GM18517 (cell line): ENCODE measurements around the gene KRT36.

Experiments used
- ATAC-seq: cut with Tn5 transposase; IDR thresholded peaks from one replicate; pipeline ENCODE4 v1.9.1; 2021; ENCODE audit warnings: mild to moderate bottlenecking, moderate library complexity; ENCODE audit not compliant: unreplicated experiment

KRT36 gene

GRCh38 chr17:41444186-41444585 lies 45.5 kb downstream of the KRT36 start:
- no peak for ATAC-seq

- no peak for ATAC-seq
These were observed 47.0 kb downstream of the KRT36 start for GRCh38 chr17:41442739-41443138.

- ATAC-seq = no peak
These were observed 49.1 kb downstream of the KRT36 start, which contains the start of gene KRT38 for GRCh38 chr17:41440531-41441033. TSS of gene KRT38 (minus strand) at chr17:41440983. CDS start at chr17:41440921, 62 bp downstream.

- ATAC-seq = no peak
These were observed 50.3 kb downstream of the KRT36 start for GRCh38 chr17:41439375-41439774.

GRCh38 chr17:41437769-41438168 lies 51.9 kb downstream of the KRT36 start:
- no peak for ATAC-seq

GRCh38 chr17:41437254-41437653 lies 52.5 kb downstream of the KRT36 start:
- ATAC-seq = no peak
